CD4-positive, CD25-positive, alpha-beta regulatory T cell (primary cell): ENCODE data around the gene PPFIA4. TPM values are rescaled to one million over a fixed set of nuclear protein-coding genes. Genes with fewer than 3 reads are reported as not detected.

Source experiments
- ATAC-seq, 2 donors: fragments of 150-1000 bp; cut with Tn5 transposase; one replicate each; pipeline ENCODE4 v1.10.0; 2021; ENCODE audit warnings: low read depth in 2 of 2, moderate number of reproducible peaks in 2 of 2, moderate library complexity in 1 of 2
- DNase-seq, 3 donors: peaks; one replicate each; pipeline versions ENCODE4 v3.0.0 to v3.0.0-alpha.2; 2012 to 2022; ENCODE audit warnings: mixed read lengths in 1 of 3
- H3K27ac ChIP-seq: one replicate; pipeline ENCODE4 v1.7.0; 2013; ENCODE audit warnings: mild to moderate bottlenecking, low read length; ENCODE audit not compliant: insufficient read depth, poor library complexity, severe bottlenecking
- H3K27me3 ChIP-seq: one replicate; pipeline ENCODE4 v1.7.0; 2013; ENCODE audit warnings: low read length; ENCODE audit not compliant: control insufficient read depth, insufficient read depth
- H3K36me3 ChIP-seq: one replicate; pipeline ENCODE4 v1.7.0; 2013; ENCODE audit warnings: mild to moderate bottlenecking, low read length, moderate library complexity; ENCODE audit not compliant: control insufficient read depth, insufficient read depth
- H3K4me1 ChIP-seq: 2 replicates; pipeline ENCODE4 v1.7.0; 2013; ENCODE audit warnings: mild to moderate bottlenecking, low read length; ENCODE audit not compliant: insufficient read depth, control insufficient read depth, poor library complexity, severe bottlenecking
- H3K4me3 ChIP-seq: one replicate; pipeline ENCODE4 v1.7.0; 2013; ENCODE audit warnings: low read depth, mild to moderate bottlenecking, low read length, moderate library complexity
- H3K9me3 ChIP-seq, 2 experiments: 1 replicate in 1 of 2; 2 replicates in 1 of 2; pipeline ENCODE4 v1.7.0; 2013; ENCODE audit warnings: low read length in 2 of 2, mild to moderate bottlenecking in 1 of 2, moderate library complexity in 1 of 2; ENCODE audit not compliant: control insufficient read depth in 2 of 2
- H3K27ac Mint-ChIP-seq, 3 donors: one replicate each; pipeline ENCODE4 v1.8.0; 2020 to 2022; ENCODE audit warnings: mild to moderate bottlenecking in 3 of 3, mixed read lengths in 3 of 3, moderate library complexity in 2 of 3
- H3K27me3 Mint-ChIP-seq: one replicate; pipeline ENCODE4 v1.8.0; 2022; ENCODE audit warnings: mild to moderate bottlenecking, mixed read lengths
- H3K36me3 Mint-ChIP-seq: one replicate; pipeline ENCODE4 v1.8.0; 2020; ENCODE audit warnings: mixed read lengths
- H3K4me1 Mint-ChIP-seq, 4 donors: one replicate each; pipeline ENCODE4 v1.8.0; 2020 to 2022; ENCODE audit warnings: mixed read lengths in 4 of 4, mild to moderate bottlenecking in 1 of 4
- H3K4me3 Mint-ChIP-seq, 4 donors: one replicate each; pipeline ENCODE4 v1.8.0; 2020 to 2022; ENCODE audit warnings: mild to moderate bottlenecking in 4 of 4, mixed read lengths in 4 of 4, moderate library complexity in 3 of 4
- H3K9me3 Mint-ChIP-seq, 7 donors: one replicate each; pipeline ENCODE4 v1.8.0; 2020 to 2022; ENCODE audit warnings: mixed read lengths in 7 of 7, mild to moderate bottlenecking in 3 of 7, moderate library complexity in 2 of 7
- polyA plus RNA-seq, 4 donors: library from polyadenylated mRNA; unstranded; fragments of 300-500 nt; fragmentation: Illumina TruSeq; gene quantifications; one replicate each; pipeline ENCODE4 v1.2.3, GENCODE V29; 2021
- total RNA-seq: library from RNA; stranded (reverse); gene quantifications from one replicate; pipeline ENCODE4 v1.2.3, GENCODE V29; 2022

Gene PPFIA4
- total and polyA plus RNA-seq, 5 donors from 2014 or later: 0.96 TPM; not detected in 4

DNA sequence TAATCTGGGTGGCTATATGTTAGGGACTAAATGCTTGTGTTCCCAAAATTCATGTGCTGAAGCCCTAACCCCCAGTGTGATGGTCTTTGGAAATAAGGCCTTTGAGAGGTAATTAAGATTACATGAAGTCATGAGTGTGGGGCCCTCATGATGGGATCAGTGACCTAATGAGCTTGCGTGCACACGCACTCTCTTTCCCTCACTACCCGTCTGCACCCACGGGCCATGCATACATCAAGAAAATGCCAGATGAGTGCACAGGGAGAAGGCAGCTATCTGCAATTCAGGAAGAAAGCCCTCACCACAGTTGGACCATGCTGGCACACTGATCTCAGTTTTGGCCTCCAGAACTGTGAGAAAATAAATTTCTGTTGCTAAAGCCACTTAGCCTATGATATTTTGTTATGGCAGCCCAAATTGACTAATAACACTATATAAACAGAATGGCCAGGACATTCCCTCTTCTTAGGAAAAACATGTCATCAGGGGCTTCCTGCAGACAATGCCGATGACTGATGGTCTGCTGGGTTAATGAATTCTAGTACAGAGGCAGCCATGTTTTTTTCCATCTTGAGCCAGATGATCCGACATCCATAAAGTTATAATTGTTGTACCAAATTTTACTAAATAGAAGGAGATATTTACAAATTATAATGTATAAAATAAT lies 77.7 kb downstream of the PPFIA4 start:
- H3K4me3 ChIP-seq: no peak overlapping the region
- H3K36me3 Mint-ChIP-seq: no peaks in the 10 kb centered on the region
- no peak overlapping the region for H3K27ac Mint-ChIP-seq
- H3K4me3 Mint-ChIP-seq: no peak overlapping the region
- H3K4me1 Mint-ChIP-seq: no peaks in the 10 kb centered on the region
- H3K9me3 Mint-ChIP-seq: peaks cover 0 to 9% (median 2%) of the 10 kb centered on the region in 7 donors
- no peaks in the 10 kb centered on the region for H3K36me3 ChIP-seq
- no peaks in the 10 kb centered on the region for H3K4me1 ChIP-seq
- peaks cover 35% of the 10 kb centered on the region for H3K27me3 Mint-ChIP-seq
- no peak overlapping the region for H3K27ac ChIP-seq
- DNase-seq (no peak), ATAC-seq (no peak)
- peaks cover 18% of the 10 kb centered on the region for H3K27me3 ChIP-seq
- H3K9me3 ChIP-seq: no peaks in the 10 kb centered on the region

DNA sequence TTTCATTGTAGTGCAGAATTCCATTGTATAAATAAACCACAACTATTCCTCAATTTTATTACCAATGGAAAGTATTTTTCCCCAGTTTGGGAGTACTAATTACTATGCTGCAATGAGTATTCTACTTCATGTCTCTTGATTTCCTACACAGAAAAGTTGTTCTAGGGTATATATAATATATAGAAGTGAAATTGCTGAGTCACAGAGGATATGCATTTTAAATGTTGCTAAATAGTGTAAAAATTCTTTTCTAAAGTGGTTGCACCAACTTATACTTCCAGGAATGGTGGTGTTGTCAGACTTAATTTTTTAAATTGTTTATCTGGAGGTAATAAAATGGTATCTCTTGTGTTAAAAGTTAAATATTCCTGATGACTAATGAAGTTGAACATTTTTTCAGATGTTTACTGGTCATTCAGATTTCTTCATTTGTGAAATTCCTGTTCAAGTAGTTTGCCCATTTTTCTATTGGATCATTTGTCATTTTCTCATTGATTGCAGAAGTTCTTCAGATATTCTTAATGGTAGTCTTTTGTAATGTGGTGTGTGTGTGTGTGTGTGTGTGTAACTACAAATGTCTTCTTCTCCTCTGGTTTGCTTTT lies 78.6 kb downstream of the PPFIA4 start:
- no peak overlapping the region for H3K27ac Mint-ChIP-seq
- Histone ChIP-seq H3K36me3 (no peaks in the 10 kb centered on the region), H3K9me3 (no peaks in the 10 kb centered on the region), H3K27me3 (peaks cover 23% of the 10 kb centered on the region), H3K4me1 (no peaks in the 10 kb centered on the region), H3K4me3 (no peak overlapping the region), H3K27ac (no peak overlapping the region)
- no peak for DNase-seq
- H3K4me1 Mint-ChIP-seq: no peaks in the 10 kb centered on the region
- H3K36me3 Mint-ChIP-seq: no peaks in the 10 kb centered on the region
- H3K27me3 Mint-ChIP-seq: peaks cover 44% of the 10 kb centered on the region
- H3K9me3 Mint-ChIP-seq: peaks cover 0 to 9% (median 2%) of the 10 kb centered on the region in 7 donors
- no peak for ATAC-seq
- H3K4me3 Mint-ChIP-seq: no peak overlapping the region

DNA sequence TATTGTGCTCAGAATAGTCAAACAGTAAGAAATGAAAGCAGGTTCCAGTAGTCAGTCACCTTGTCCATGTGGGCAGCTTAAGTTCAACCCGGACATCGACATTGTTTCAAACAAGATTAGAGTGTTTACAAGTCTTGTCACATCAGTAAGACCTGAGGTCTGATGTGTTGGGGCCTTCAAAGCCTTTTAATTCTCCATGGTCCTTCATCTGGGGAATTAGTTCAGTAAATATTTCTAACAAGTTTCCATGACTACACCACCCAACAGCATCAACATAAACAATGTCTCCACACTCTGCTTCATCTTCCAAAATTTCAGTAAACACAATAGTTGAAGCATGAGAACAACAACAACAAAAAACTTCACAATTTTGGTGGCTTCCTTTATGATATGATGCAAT lies 86.2 kb downstream of the PPFIA4 start:
- ATAC-seq (no peak), DNase-seq (no peak)
- Mint-ChIP-seq H3K4me1 (no peaks in the 10 kb centered on the region), H3K4me3 (no peak overlapping the region), H3K9me3 (no peaks in the 10 kb centered on the region), H3K27ac (no peak overlapping the region), H3K27me3 (peaks cover 40% of the 10 kb centered on the region), H3K36me3 (no peaks in the 10 kb centered on the region)
- no peaks in the 10 kb centered on the region for H3K36me3 ChIP-seq
- H3K9me3 ChIP-seq: no peaks in the 10 kb centered on the region
- peaks cover 28% of the 10 kb centered on the region for H3K27me3 ChIP-seq
- H3K4me1 ChIP-seq: no peaks in the 10 kb centered on the region
- H3K27ac ChIP-seq: no peak overlapping the region
- no peak overlapping the region for H3K4me3 ChIP-seq

DNA sequence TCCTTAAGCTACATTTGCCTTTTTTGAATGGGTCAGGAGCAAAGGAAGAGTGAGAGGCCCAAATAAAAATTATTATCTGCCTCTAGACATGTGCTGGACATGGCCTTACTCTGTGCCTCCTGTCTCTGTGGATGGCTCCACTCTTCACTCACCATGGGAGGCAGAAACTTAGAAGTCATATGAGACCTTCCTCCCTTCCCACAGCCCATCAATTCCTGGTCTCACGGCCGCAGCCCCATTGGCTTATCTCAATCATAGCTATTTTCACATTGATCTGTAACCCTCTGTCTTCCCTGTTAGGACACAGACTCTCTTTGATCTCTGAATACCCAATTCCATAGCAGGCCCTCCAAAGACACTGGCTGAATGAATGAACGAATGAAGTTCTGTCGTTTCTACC lies 87.0 kb downstream of the PPFIA4 start:
- Histone ChIP-seq H3K36me3 (no peaks in the 10 kb centered on the region), H3K27me3 (peaks cover 23% of the 10 kb centered on the region), H3K4me1 (no peaks in the 10 kb centered on the region), H3K4me3 (no peak overlapping the region), H3K9me3 (no peaks in the 10 kb centered on the region), H3K27ac (no peak overlapping the region)
- Mint-ChIP-seq H3K27me3 (peaks cover 37% of the 10 kb centered on the region), H3K36me3 (no peaks in the 10 kb centered on the region), H3K4me1 (no peaks in the 10 kb centered on the region), H3K9me3 (no peaks in the 10 kb centered on the region), H3K27ac (no peak overlapping the region), H3K4me3 (no peak overlapping the region)
- ATAC-seq (no peak), DNase-seq (no peak)

DNA sequence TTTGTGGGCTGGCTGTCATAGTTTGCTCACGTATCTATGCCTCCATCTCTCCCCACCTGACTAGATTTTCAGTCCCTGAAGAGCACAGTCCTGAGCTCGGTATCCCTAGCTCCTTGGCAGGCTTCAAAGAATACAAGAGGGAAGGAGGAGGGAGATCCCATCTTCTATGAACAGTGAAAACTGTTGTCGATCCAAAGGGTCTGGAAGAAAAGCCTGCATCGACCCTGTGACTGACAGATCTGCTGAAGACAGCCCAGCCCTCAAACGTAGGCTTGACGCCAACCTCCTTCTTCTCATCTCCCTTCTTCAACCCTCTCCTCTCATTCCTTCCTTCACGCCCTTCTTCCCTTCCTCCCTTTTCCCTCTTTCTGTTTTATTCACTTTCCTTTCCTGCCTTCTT lies 87.9 kb downstream of the PPFIA4 start:
- Mint-ChIP-seq H3K4me1 (no peaks in the 10 kb centered on the region), H3K27me3 (peaks cover 28% of the 10 kb centered on the region), H3K4me3 (no peak overlapping the region), H3K36me3 (no peaks in the 10 kb centered on the region), H3K27ac (no peak overlapping the region), H3K9me3 (no peaks in the 10 kb centered on the region)
- H3K27ac ChIP-seq: no peak overlapping the region
- DNase-seq (no peak), ATAC-seq (no peak)
- H3K4me1 ChIP-seq: no peaks in the 10 kb centered on the region
- no peaks in the 10 kb centered on the region for H3K36me3 ChIP-seq
- H3K27me3 ChIP-seq: peaks cover 21% of the 10 kb centered on the region
- no peaks in the 10 kb centered on the region for H3K9me3 ChIP-seq
- no peak overlapping the region for H3K4me3 ChIP-seq

DNA sequence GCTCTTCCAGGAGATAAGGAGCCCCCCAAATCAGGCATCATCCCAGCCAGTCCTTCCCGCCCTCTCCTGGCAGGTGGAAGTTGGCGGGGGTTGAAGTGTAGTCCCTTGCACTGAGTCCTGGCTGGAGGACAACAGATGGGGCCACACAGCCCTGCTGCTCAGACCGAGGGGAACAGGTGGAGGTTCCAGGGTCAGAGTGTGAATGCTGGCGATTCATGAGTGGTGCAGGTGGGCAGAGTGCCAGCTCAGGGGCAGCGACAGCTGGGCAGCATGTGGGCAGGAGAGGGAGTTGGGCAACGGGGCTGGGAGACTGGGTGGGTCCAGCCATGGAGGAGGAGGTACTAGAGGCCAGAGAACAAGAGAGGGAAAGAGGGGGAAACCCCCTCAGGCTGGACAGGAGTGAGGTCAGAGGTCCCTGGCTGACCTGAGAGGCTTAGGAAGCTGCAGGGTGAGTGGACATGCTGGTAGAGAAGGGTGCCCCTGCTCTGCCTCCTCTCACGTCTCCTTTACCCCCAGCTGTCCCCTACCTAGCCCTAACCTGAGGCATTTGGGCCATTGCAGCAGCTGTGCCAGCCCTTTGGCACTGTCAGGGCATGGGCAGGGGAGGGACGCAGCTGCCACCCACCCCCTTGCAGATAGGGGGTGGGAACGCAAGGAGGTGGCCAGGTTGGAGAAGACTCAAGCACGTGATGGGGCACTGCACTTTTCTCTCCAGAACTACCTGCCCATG lies 90.0 kb downstream of the PPFIA4 start:
- Mint-ChIP-seq H3K27me3 (peaks cover 19% of the 10 kb centered on the region), H3K36me3 (no peaks in the 10 kb centered on the region), H3K9me3 (no peaks in the 10 kb centered on the region), H3K27ac (peak overlapping the region in 1 of 3 donors; percentile 58), H3K4me3 (no peak overlapping the region), H3K4me1 (no peaks in the 10 kb centered on the region)
- no peaks in the 10 kb centered on the region for H3K4me1 ChIP-seq
- H3K9me3 ChIP-seq: no peaks in the 10 kb centered on the region
- H3K27me3 ChIP-seq: peaks cover 16% of the 10 kb centered on the region
- no peak overlapping the region for H3K4me3 ChIP-seq
- DNase-seq (no peak), ATAC-seq (no peak)
- no peak overlapping the region for H3K27ac ChIP-seq
- no peaks in the 10 kb centered on the region for H3K36me3 ChIP-seq

DNA sequence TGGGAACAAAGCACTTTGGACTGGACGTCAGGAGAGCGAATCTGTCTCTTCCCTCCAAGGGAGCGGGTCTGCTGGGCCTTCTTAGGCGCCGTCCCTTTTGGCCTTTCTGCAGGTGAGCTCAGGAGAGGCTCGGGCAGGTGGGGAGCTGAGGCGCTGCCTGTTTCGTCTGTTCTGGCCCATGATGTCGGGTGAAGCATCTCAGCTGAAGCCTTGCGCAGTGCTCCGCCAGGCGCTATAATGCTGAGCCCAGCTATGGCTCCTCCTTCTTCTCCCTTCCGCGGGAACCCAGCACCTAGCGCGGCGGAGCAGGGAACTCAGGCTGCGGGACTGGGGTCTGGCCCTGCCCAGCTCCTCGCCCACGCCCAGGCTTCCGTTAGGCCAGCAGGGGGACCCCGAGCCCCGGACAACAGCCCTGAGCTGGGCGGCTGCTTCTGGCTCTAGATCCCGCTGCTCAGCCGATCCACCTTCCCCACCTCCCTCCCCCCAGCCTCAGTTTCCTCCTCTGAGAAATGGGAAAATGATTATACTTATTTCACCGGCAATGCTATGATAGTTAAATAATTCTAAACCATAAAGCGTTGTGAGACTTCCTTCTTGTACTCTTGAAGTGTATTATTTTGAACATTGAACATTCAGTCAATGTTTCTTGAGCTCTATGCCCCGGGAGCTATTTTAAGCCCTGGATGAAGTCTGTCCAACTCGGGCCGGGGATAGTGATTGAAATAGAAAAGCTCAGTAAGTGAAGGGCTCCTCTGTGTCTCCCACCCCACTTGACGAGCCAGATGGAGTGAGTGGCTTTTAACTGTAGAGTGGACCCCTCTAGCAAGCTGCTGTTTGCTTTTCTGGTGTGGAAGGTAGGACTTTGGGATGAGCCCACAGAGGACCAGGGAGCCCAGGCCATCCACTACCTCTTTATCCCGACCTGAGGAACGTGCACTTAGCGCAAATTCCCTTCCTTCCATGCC lies 91.6 kb downstream of the PPFIA4 start:
- ATAC-seq (no peak), DNase-seq (peak in 1 of 3 donors; percentile 9)
- Mint-ChIP-seq H3K36me3 (no peaks in the 10 kb centered on the region), H3K9me3 (no peaks in the 10 kb centered on the region), H3K4me1 (no peaks in the 10 kb centered on the region), H3K4me3 (no peak overlapping the region), H3K27me3 (peaks cover 32% of the 10 kb centered on the region), H3K27ac (no peak overlapping the region)
- Histone ChIP-seq H3K4me3 (no peak overlapping the region), H3K9me3 (no peaks in the 10 kb centered on the region), H3K4me1 (no peaks in the 10 kb centered on the region), H3K27me3 (peaks cover 16% of the 10 kb centered on the region), H3K36me3 (no peaks in the 10 kb centered on the region), H3K27ac (no peak overlapping the region)
